Measurements from ENCODE around the gene C10orf90.

C10orf90 gene

GRCh38 chr10:126663328-126663727 lies 7.2 kb downstream of the C10orf90 start (continued):
- TF ChIP-seq PRDM2 (tag by site-specific recombination; IDR thresholded peaks at IDR 0.05; ENCODE audit: borderline replicate concordance), result no peak
- no peak for TF ChIP-seq ZNF148 (tag by site-specific recombination; IDR thresholded peaks at IDR 0.05; ENCODE audit: borderline replicate concordance)
- no peak for TF ChIP-seq HOXA7 (CRISPR knock-in tag; IDR thresholded peaks at IDR 0.05; ENCODE audit: borderline replicate concordance)
- TF ChIP-seq ZNF513 (tag by site-specific recombination; IDR thresholded peaks at IDR 0.05), result no peak
- no peak for TF ChIP-seq ZBTB21 (tag by site-specific recombination; IDR thresholded peaks at IDR 0.05)
- TF ChIP-seq ZNF174 (tag by site-specific recombination; IDR thresholded peaks at IDR 0.05), result no peak
- TF ChIP-seq ZNF626 (tag by site-specific recombination; IDR thresholded peaks at IDR 0.05), result no peak
- TF ChIP-seq BCL6B (tag by site-specific recombination; IDR thresholded peaks at IDR 0.05), result no peak

GRCh38 chr10:126661841-126662515 lies 8.5 kb downstream of the C10orf90 start:
- no peaks in the 10 kb centered on the region for H3K4me1 ChIP-seq (ENCODE audit: control insufficient read depth, insufficient read depth, low read length)
- CTCF ChIA-PET, result no interaction called here
- no peak overlapping the region for H3K4me3 ChIP-seq (ENCODE audit: low read depth, low read length)

More at GRCh38 chr10:126661841-126662515, 8.5 kb downstream of the C10orf90 start:
- Histone ChIP-seq H3K9me3 (ENCODE audit: control insufficient read depth, insufficient read depth, low read depth, low read length) (no peaks in the 10 kb centered on the region), H3K27ac (ENCODE audit: extremely low read depth, low read depth, low read length) (no peak overlapping the region), H3K36me3 (ENCODE audit: control insufficient read depth in 2 of 2, insufficient read depth in 1 of 2, low read length in 2 of 2) (no peaks in the 10 kb centered on the region)
- POLR2A ChIA-PET, result no interaction called here
- TF ChIP-seq ZNF350 (tag by site-specific recombination; IDR thresholded peaks at IDR 0.05) (no peak), GLIS2 (tag by site-specific recombination; IDR thresholded peaks at IDR 0.05) (no peak), ZNF560 (tag by site-specific recombination; IDR thresholded peaks at IDR 0.05; ENCODE audit: borderline replicate concordance) (no peak), ZNF404 (tag by site-specific recombination; IDR thresholded peaks at IDR 0.05) (no peak), ZNF555 (tag by site-specific recombination; conservative IDR thresholded peaks at IDR 0.05) (no peak), ZNF624 (tag by site-specific recombination; IDR thresholded peaks at IDR 0.05) (no peak), ZNF596 (tag by site-specific recombination; IDR thresholded peaks at IDR 0.05) (no peak), ZNF792 (tag by site-specific recombination; IDR thresholded peaks at IDR 0.05) (no peak), KLF1 (tag by site-specific recombination; IDR thresholded peaks at IDR 0.05) (no peak), ZNF239 (tag by site-specific recombination; IDR thresholded peaks at IDR 0.05) (no peak), ELK4 (IDR thresholded peaks at IDR 0.05; ENCODE audit: borderline replicate concordance, low read depth, low read length) (no peak), ZNF175 (tag by site-specific recombination; IDR thresholded peaks at IDR 0.05) (no peak), ZNF701 (tag by site-specific recombination; IDR thresholded peaks at IDR 0.05) (no peak)

All from HEK293 (cell line).